HUES6 (cell line): Measurements from ENCODE around the gene SHISA6.

Source experiments
- H3K27ac ChIP-seq: 2 replicates; pipeline ENCODE4 v1.7.0; 2013; ENCODE audit warnings: low read depth, mild to moderate bottlenecking, low read length, inconsistent platforms
- H3K27me3 ChIP-seq: 2 replicates; pipeline ENCODE4 v1.6.1; 2013; ENCODE audit warnings: low read length; ENCODE audit not compliant: control insufficient read depth, insufficient read depth
- H3K36me3 ChIP-seq: 2 replicates; pipeline ENCODE4 v1.6.1; 2013; ENCODE audit warnings: low read length; ENCODE audit not compliant: control insufficient read depth, insufficient read depth
- H3K4me1 ChIP-seq: 2 replicates; pipeline ENCODE4 v1.6.1; 2013; ENCODE audit warnings: low read length; ENCODE audit not compliant: control insufficient read depth, insufficient read depth
- H3K4me3 ChIP-seq: 2 replicates; pipeline ENCODE4 v1.5.1; 2013; ENCODE audit warnings: low read depth, low read length
- H3K9ac ChIP-seq: one replicate; pipeline ENCODE4 v1.6.1; 2013; ENCODE audit warnings: mild to moderate bottlenecking, low read length
- H3K9me3 ChIP-seq: 2 replicates; pipeline ENCODE4 v1.6.1; 2013; ENCODE audit warnings: low read depth, low read length; ENCODE audit not compliant: control insufficient read depth, insufficient read depth

The SHISA6 gene

GRCh38 chr17:11553135-11553534, 312.1 kb downstream of the SHISA6 start:
- H3K36me3 ChIP-seq, result no peaks in the 10 kb centered on the region

DNA sequence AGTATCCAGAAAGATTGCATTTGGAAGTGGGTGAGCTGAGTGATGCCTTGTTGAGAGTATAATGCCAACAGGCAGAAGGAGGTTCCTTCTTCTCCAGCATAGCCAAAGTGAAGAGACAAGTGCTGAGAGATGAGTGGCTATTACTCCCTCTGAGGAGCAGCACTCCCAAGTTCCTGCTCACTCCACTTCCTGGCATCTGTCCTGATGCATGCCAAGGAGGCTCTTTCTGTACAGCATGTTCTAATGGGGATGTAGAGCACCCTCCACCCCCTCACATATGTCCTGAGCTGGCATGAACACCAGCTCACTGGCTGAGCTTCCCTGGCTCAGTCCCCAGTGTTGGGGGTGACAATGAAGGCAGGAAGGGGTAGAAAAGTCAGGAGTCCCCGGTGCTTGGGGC, 313.0 kb downstream of the SHISA6 start:
- Histone ChIP-seq H3K27ac (no peak overlapping the region), H3K4me1 (peaks cover under 1% of the 10 kb centered on the region; the same call in 1 of the 2 replicates), H3K36me3 (no peaks in the 10 kb centered on the region), H3K9me3 (no peaks in the 10 kb centered on the region), H3K9ac (no peak overlapping the region), H3K27me3 (peaks cover 10% of the 10 kb centered on the region; the same call in 1 of the 2 replicates), H3K4me3 (no peak overlapping the region)

More at GRCh38 chr17:11553135-11553534, 312.1 kb downstream of the SHISA6 start:
- no peak overlapping the region for H3K4me3 ChIP-seq
- H3K9ac ChIP-seq, result no peak overlapping the region
- no peak overlapping the region for H3K27ac ChIP-seq
- no peaks in the 10 kb centered on the region for H3K4me1 ChIP-seq
- peaks cover 10% of the 10 kb centered on the region; the same call in 1 of the 2 replicates for H3K27me3 ChIP-seq
- no peaks in the 10 kb centered on the region for H3K9me3 ChIP-seq

- Histone ChIP-seq H3K4me3 (no peak overlapping the region), H3K27me3 (peaks cover 10% of the 10 kb centered on the region; the same call in 1 of the 2 replicates), H3K9me3 (no peaks in the 10 kb centered on the region), H3K4me1 (peaks cover 6% of the 10 kb centered on the region), H3K9ac (no peak overlapping the region), H3K36me3 (no peaks in the 10 kb centered on the region), H3K27ac (no peak overlapping the region)
Measured at GRCh38 chr17:11554542-11554941, 313.5 kb downstream of the SHISA6 start.

DNA sequence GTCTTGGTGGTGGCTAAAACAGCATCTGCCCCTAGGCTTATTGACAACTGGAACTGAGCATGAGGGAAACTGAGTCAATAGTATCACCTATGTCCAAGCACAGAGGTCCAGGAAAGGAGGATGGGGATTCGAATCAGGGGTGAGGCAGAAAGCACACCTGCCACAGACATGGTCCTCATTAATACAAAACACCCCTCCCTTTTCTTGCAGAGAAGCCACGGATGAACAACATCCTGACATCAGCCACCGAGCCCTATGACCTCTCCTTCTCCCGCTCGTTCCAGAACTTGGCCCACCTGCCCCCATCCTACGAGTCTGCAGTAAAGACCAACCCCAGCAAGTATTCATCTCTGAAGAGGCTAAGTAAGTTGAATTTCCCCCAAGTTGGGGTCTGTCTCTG, 314.5 kb downstream of the SHISA6 start:
- Histone ChIP-seq H3K4me3 (no peak overlapping the region), H3K4me1 (peaks cover 8% of the 10 kb centered on the region), H3K9ac (no peak overlapping the region), H3K36me3 (no peaks in the 10 kb centered on the region), H3K27me3 (peaks cover 10% of the 10 kb centered on the region; the same call in 1 of the 2 replicates), H3K27ac (no peak overlapping the region), H3K9me3 (no peaks in the 10 kb centered on the region)

DNA sequence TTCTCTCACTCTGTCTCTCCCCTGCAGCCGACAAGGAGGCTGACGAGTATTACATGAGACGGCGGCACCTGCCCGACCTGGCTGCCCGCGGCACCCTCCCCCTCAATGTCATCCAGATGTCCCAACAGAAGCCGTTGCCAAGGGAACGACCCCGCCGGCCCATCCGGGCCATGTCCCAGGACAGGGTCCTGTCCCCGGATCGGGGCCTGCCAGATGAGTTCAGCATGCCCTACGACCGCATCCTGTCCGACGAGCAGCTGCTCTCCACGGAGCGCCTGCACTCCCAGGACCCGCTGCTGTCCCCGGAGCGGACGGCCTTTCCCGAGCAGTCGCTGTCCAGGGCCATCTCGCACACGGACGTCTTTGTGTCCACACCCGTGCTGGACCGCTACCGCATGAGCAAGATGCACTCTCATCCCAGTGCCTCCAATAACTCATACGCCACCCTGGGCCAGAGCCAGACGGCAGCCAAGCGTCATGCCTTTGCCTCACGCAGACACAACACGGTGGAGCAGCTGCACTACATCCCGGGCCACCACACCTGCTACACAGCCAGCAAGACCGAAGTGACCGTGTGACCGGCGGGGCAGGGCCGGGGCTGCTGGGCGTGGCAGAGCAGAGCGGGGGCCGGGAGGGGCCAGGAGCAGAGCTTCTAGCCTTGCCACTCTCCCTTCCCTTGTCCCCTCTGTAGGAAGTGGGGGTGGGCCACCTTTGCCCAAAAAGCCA, 316.9 kb downstream of the SHISA6 start:
- H3K27ac ChIP-seq, result no peak overlapping the region
- peaks cover 8% of the 10 kb centered on the region for H3K4me1 ChIP-seq
- H3K9ac ChIP-seq, result no peak overlapping the region
- no peaks in the 10 kb centered on the region for H3K9me3 ChIP-seq
- H3K27me3 ChIP-seq, result peaks cover 10% of the 10 kb centered on the region; the same call in 1 of the 2 replicates
- no peak overlapping the region for H3K4me3 ChIP-seq
- H3K36me3 ChIP-seq, result no peaks in the 10 kb centered on the region

GRCh38 chr17:11558681-11559234, 317.7 kb downstream of the SHISA6 start:
- H3K4me1 ChIP-seq, result peaks cover 8% of the 10 kb centered on the region
- H3K4me3 ChIP-seq, result no peak overlapping the region
- peaks cover 6% of the 10 kb centered on the region; the same call in 1 of the 2 replicates for H3K27me3 ChIP-seq
- no peaks in the 10 kb centered on the region for H3K9me3 ChIP-seq
- H3K9ac ChIP-seq, result no peak overlapping the region
- H3K36me3 ChIP-seq, result no peaks in the 10 kb centered on the region
- H3K27ac ChIP-seq, result no peak overlapping the region

DNA sequence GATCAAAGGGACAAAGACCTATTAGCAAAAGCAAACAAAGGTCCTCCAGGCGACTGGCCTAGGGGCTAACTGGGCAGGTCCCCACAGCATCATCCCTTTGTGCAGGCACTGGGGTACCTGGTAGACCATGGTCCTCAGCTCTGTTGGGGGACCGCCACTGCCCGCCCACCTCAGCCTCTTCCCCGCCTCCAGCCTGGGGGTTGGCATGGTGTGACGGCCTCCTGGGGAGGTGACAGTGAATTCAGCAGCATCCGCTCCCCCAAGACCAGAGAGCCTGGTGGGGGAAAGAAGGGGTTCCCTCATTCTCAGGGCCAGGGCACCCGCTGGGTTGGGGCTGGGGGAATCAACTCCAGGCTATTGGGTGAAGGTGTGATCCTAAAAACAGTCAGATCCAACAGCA, 318.6 kb downstream of the SHISA6 start:
- Histone ChIP-seq H3K36me3 (no peaks in the 10 kb centered on the region), H3K9me3 (no peaks in the 10 kb centered on the region), H3K9ac (no peak overlapping the region), H3K27ac (no peak overlapping the region), H3K4me3 (no peak overlapping the region), H3K4me1 (peaks cover 8% of the 10 kb centered on the region), H3K27me3 (peaks cover under 1% of the 10 kb centered on the region; the same call in 1 of the 2 replicates)

DNA sequence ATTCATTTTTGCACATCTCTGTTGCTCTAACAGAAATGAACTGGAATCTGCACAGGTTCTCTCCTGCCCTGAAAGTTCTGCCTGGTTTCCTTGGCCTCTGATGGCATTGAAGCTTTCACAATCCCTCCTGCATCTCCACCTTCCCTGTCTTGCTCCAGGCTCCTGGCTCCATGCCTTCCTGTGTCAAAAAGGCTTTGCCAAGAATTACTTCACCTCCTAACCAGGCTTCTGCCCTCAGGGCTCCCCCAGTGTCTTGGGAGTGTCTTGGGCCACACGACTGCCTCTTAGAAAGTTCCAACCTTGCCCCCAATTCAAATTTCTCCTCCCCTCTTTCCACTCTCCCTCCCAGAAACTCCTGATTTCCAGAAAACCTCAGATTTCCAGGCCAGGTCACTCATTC, 320.3 kb downstream of the SHISA6 start:
- Histone ChIP-seq H3K9me3 (no peaks in the 10 kb centered on the region), H3K27me3 (no peaks in the 10 kb centered on the region)

GRCh38 chr17:11561702-11562101, 320.7 kb downstream of the SHISA6 start:
- Histone ChIP-seq H3K36me3 (no peaks in the 10 kb centered on the region), H3K27ac (no peak overlapping the region), H3K27me3 (no peaks in the 10 kb centered on the region), H3K9me3 (no peaks in the 10 kb centered on the region), H3K9ac (no peak overlapping the region), H3K4me1 (peaks cover 8% of the 10 kb centered on the region), H3K4me3 (no peak overlapping the region)

More for the DNA sequence above, 320.3 kb downstream of the SHISA6 start:
- H3K9ac ChIP-seq, result no peak overlapping the region
- H3K4me3 ChIP-seq, result no peak overlapping the region
- H3K27ac ChIP-seq, result no peak overlapping the region
- H3K36me3 ChIP-seq, result no peaks in the 10 kb centered on the region
- peaks cover 8% of the 10 kb centered on the region for H3K4me1 ChIP-seq

- Histone ChIP-seq H3K36me3 (no peaks in the 10 kb centered on the region), H3K9me3 (no peaks in the 10 kb centered on the region), H3K27me3 (no peaks in the 10 kb centered on the region), H3K4me3 (no peak overlapping the region), H3K27ac (no peak overlapping the region), H3K9ac (no peak overlapping the region), H3K4me1 (no peaks in the 10 kb centered on the region; the same call in 1 of the 2 replicates)
Measured at GRCh38 chr17:11564589-11565380, 323.8 kb downstream of the SHISA6 start.

DNA sequence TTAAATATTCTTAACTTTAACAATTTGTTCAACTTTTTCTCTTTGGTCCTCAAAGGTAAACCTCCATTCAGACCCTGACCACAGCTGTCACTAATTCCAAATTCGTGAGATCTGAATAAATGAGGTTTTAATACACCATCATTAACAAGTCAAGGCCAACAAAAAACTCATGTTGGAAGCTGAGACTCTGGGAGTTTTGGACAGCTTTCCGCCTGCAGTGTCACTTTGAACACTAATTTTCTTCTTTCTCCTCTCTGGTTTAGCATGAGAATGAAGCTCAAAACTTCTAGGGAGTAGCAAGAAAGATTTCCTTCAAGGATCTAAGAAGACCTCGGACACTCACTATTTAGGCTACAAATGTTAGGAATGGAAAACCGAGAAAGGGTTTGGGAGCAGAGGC, 324.6 kb downstream of the SHISA6 start:
- no peak overlapping the region for H3K9ac ChIP-seq
- no peak overlapping the region for H3K27ac ChIP-seq
- H3K9me3 ChIP-seq, result no peaks in the 10 kb centered on the region
- H3K4me1 ChIP-seq, result no peaks in the 10 kb centered on the region
- no peak overlapping the region for H3K4me3 ChIP-seq
- H3K36me3 ChIP-seq, result no peaks in the 10 kb centered on the region
- H3K27me3 ChIP-seq, result no peaks in the 10 kb centered on the region
